BLaER1 (cell line): Measurements from ENCODE around the gene HSPB6.

Source experiments
- H3K27ac ChIP-seq: shearing (Covaris generic); formaldehyde crosslinking; 2 replicates; pipeline ENCODE4 v1.8.1; 2022
- H3K27me3 ChIP-seq: shearing (Covaris generic); formaldehyde crosslinking; 2 replicates; pipeline ENCODE4 v1.8.1; 2022
- H3K36me3 ChIP-seq: shearing (Covaris generic); formaldehyde crosslinking; 2 replicates; pipeline ENCODE4 v1.8.1; 2022
- H3K4me1 ChIP-seq: shearing (Covaris generic); formaldehyde crosslinking; 2 replicates; pipeline ENCODE4 v1.8.1; 2022
- H3K4me2 ChIP-seq: shearing (Covaris generic); formaldehyde crosslinking; 2 replicates; pipeline ENCODE4 v1.8.1; 2022
- H3K4me3 ChIP-seq: shearing (Covaris generic); formaldehyde crosslinking; 2 replicates; pipeline ENCODE4 v1.8.1; 2022
- H3K9ac ChIP-seq: shearing (Covaris generic); formaldehyde crosslinking; 2 replicates; pipeline ENCODE4 v1.8.1; 2022
- H3K9me3 ChIP-seq: shearing (Covaris generic); formaldehyde crosslinking; 2 replicates; pipeline ENCODE4 v1.8.1; 2022
- H4K20me1 ChIP-seq: shearing (Covaris generic); formaldehyde crosslinking; 2 replicates; pipeline ENCODE4 v1.8.1; 2022
- Cebpa-rat ChIP-seq: shearing (Covaris generic); IDR thresholded peaks from 2 replicates; pipeline ENCODE4 v1.8.1; 2022

Gene HSPB6

GRCh38 chr19:35746087-35746462 lies 10.8 kb downstream of the HSPB6 start:
- Histone ChIP-seq H3K27ac (peak overlapping the region; percentile 94), H3K36me3 (no peaks in the 10 kb centered on the region), H3K9me3 (no peaks in the 10 kb centered on the region), H4K20me1 (no peaks in the 10 kb centered on the region), H3K27me3 (no peaks in the 10 kb centered on the region), H3K4me2 (peak overlapping the region; percentile 94), H3K9ac (peak overlapping the region; percentile 79), H3K4me1 (peaks cover 79% of the 10 kb centered on the region), H3K4me3 (peak overlapping the region; percentile 74)
- no peak for TF ChIP-seq Cebpa-rat

DNA sequence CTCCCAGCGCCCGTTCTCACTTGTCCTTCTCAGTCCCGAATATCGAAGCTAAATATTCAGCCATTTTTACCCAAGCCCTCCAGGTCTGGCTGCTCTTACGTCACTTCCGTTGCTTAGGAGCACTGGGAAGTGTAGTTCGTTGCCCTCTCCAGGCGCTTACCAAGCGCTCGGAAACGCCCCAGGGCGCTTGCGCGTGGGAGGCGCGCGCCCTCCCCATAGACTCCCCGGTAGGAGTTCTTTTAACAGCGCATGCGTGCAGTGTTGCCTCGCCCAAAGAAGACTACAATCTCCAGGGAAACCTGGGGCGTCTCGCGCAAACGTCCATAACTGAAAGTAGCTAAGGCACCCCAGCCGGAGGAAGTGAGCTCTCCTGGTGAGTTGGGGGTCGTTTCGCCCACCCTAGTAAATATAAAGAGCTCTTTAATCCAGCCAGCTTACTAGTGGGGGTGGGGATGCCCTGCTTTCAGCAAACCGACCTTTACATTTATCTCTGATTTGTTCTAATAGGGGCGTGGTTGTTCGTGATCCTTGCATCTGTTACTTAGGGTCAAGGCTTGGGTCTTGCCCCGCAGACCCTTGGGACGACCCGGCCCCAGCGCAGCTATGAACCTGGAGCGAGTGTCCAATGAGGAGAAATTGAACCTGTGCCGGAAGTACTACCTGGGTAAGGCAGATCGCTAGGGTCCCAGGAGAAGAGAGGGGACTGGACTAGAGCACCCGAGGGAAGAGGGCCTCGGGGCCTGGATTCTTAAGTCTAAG lies 11.3 kb downstream of the HSPB6 start, which contains the start of the genes PSENEN and U2AF1L4:
Gene PSENEN, plus strand, starts transcription at position 324 of the 759 bp plus-strand sequence. Its CDS starts 280 bp downstream, at position 604.
Gene U2AF1L4, minus strand, starts transcription at position 91 of the 759 bp plus-strand sequence. Its CDS starts 27 bp downstream, at position 64.
- H3K4me1 ChIP-seq, result peaks cover 76% of the 10 kb centered on the region

GRCh38 chr19:35744430-35745327 lies 12.2 kb downstream of the HSPB6 start:
- Histone ChIP-seq H4K20me1 (peaks cover 5% of the 10 kb centered on the region), H3K4me2 (peak overlapping the region; percentile 98), H3K9ac (peak overlapping the region; percentile 93), H3K4me3 (peak overlapping the region; percentile 74), H3K27ac (peak overlapping the region; percentile 94), H3K4me1 (peaks cover 72% of the 10 kb centered on the region), H3K36me3 (no peaks in the 10 kb centered on the region), H3K27me3 (no peaks in the 10 kb centered on the region), H3K9me3 (no peaks in the 10 kb centered on the region)
- TF ChIP-seq Cebpa-rat, result no peak

More for the DNA sequence above, 11.3 kb downstream of the HSPB6 start, which contains the start of the genes PSENEN and U2AF1L4:
- Histone ChIP-seq H3K4me2 (peak within 1 kb of the TSS; percentile 98), H3K36me3 (no peaks in the 10 kb centered on the region), H3K9ac (peak within 1 kb of the TSS; percentile 93), H3K4me3 (peak within 1 kb of the TSS; percentile 74), H4K20me1 (no peaks in the 10 kb centered on the region), H3K27me3 (no peaks in the 10 kb centered on the region), H3K9me3 (no peaks in the 10 kb centered on the region), H3K27ac (peak within 1 kb of the TSS; percentile 94)
- TF ChIP-seq Cebpa-rat, result no peak

DNA sequence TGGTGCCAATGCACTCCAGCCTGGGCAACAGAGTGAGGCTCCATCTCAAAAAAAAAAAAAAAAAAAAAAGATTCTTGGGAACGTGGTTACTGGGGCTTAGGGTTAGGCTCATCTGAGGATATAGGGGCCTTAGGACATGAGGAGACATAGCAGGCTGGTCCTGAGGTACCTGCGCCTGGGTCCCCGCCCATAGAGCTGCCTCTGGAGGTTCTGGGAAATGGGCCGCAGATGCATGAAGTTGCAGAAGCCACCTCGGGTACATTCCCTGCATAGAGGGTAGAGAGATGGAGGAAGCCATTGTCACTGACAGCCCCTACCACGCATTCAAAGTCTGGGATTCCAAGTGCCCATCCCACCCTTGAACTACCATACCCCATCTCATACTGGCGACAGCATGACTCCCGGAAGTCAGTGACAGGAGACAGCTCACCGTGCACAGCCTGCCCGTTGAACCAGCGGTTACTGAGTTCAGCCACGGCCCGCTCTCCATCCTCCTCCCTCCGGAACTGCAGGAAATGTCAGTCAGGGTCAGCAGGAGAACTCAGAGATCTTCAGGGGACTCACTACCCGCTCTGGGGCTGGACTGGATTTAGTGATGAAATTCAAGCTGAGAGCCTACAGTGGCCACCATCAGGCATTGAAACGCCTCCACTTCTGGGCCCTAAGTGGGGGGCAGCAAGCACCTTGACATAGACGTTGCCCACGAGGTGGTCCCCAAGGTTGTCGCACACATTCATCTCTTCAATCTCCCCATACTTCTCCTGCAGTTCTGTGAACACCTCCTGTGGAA lies 13.0 kb downstream of the HSPB6 start:
- peaks cover 69% of the 10 kb centered on the region for H3K4me1 ChIP-seq
- peaks cover 13% of the 10 kb centered on the region for H4K20me1 ChIP-seq
- no peak overlapping the region for H3K9ac ChIP-seq
- no peaks in the 10 kb centered on the region for H3K27me3 ChIP-seq
- no peak for TF ChIP-seq Cebpa-rat
- no peak overlapping the region for H3K27ac ChIP-seq
- peaks cover 7% of the 10 kb centered on the region for H3K36me3 ChIP-seq
- H3K4me2 ChIP-seq, result peak overlapping the region; percentile 98
- peak overlapping the region; percentile 74 for H3K4me3 ChIP-seq
- no peaks in the 10 kb centered on the region for H3K9me3 ChIP-seq

GRCh38 chr19:35742121-35742724 lies 14.6 kb downstream of the HSPB6 start, which contains the start of gene IGFLR1:
Gene IGFLR1 (minus strand): TSS chr19:35742452. CDS start chr19:35741180, 1,272 bp downstream.
- no peaks in the 10 kb centered on the region for H3K27me3 ChIP-seq
- H4K20me1 ChIP-seq, result peaks cover 29% of the 10 kb centered on the region
- peaks cover 63% of the 10 kb centered on the region for H3K4me1 ChIP-seq
- peak within 1 kb of the TSS; percentile 98 for H3K4me2 ChIP-seq
- TF ChIP-seq Cebpa-rat, result no peak
- H3K36me3 ChIP-seq, result peaks cover 23% of the 10 kb centered on the region
- peak within 1 kb of the TSS; percentile 72 for H3K9ac ChIP-seq
- peak within 1 kb of the TSS; percentile 71 for H3K4me3 ChIP-seq
- no peaks in the 10 kb centered on the region for H3K9me3 ChIP-seq
- peak within 1 kb of the TSS; percentile 88 for H3K27ac ChIP-seq

DNA sequence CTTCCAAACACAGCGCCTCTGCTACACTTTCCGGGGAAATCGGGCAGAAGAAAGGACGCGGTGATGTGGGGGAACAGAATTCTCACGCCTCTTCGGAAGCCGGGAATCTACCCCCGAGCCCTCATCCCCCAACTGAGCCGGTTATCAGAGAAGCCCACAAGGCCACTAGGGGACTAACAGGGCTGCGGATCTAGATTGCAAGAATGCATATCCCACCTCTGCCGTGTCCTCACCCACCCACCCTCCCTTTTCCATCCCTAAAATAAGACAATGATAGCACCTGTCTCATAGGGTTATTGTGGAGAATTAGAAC lies 15.7 kb downstream of the HSPB6 start:
- Histone ChIP-seq H3K9ac (peak overlapping the region; percentile 76), H3K9me3 (no peaks in the 10 kb centered on the region), H3K4me1 (peaks cover 63% of the 10 kb centered on the region), H4K20me1 (peaks cover 40% of the 10 kb centered on the region), H3K27me3 (no peaks in the 10 kb centered on the region), H3K4me2 (peak overlapping the region; percentile 98), H3K4me3 (peak overlapping the region; percentile 71), H3K27ac (peak overlapping the region; percentile 88), H3K36me3 (peaks cover 33% of the 10 kb centered on the region)
- TF ChIP-seq Cebpa-rat, result no peak

GRCh38 chr19:35740423-35741202 lies 16.2 kb downstream of the HSPB6 start:
- Histone ChIP-seq H4K20me1 (peaks cover 42% of the 10 kb centered on the region), H3K36me3 (peaks cover 39% of the 10 kb centered on the region), H3K4me3 (peak overlapping the region; percentile 71), H3K9ac (peak overlapping the region; percentile 76), H3K27me3 (no peaks in the 10 kb centered on the region), H3K4me1 (peaks cover 65% of the 10 kb centered on the region), H3K27ac (peak overlapping the region; percentile 79), H3K4me2 (peak overlapping the region; percentile 98), H3K9me3 (no peaks in the 10 kb centered on the region)
- TF ChIP-seq Cebpa-rat, result peak; percentile 33; the same call in 1 of the 2 replicates

- peaks cover 70% of the 10 kb centered on the region for H3K4me1 ChIP-seq
- H4K20me1 ChIP-seq, result peaks cover 48% of the 10 kb centered on the region
- peak overlapping the region; percentile 75 for H3K9ac ChIP-seq
- no peak for TF ChIP-seq Cebpa-rat
- H3K36me3 ChIP-seq, result peaks cover 44% of the 10 kb centered on the region
- H3K27me3 ChIP-seq, result no peaks in the 10 kb centered on the region
- peak overlapping the region; percentile 71 for H3K4me3 ChIP-seq
- peak overlapping the region; percentile 39; the same call in 1 of the 2 replicates for H3K27ac ChIP-seq
- H3K4me2 ChIP-seq, result peak overlapping the region; percentile 98
- no peaks in the 10 kb centered on the region for H3K9me3 ChIP-seq
Measured at GRCh38 chr19:35740108-35740422, 16.8 kb downstream of the HSPB6 start.
